ENCODE results near the gene DPH2.

Gene DPH2

GRCh38 chr1:44014365-44015104 lies 44.7 kb downstream of the DPH2 start:
- Histone ChIP-seq H3K9ac (no peak overlapping the region), H3K27ac (no peak overlapping the region), H3K79me2 (no peaks in the 10 kb centered on the region), H2AFZ (no peak overlapping the region), H3K27me3 (ENCODE audit: control insufficient read depth, insufficient read depth, low read length) (no peaks in the 10 kb centered on the region), H3K4me1 (no peaks in the 10 kb centered on the region), H3K36me3 (ENCODE audit: control insufficient read depth, insufficient read depth, low read length) (no peaks in the 10 kb centered on the region), H3K4me2 (ENCODE audit: low read length) (no peak overlapping the region), H3K9me3 (ENCODE audit: control insufficient read depth, low read length) (no peaks in the 10 kb centered on the region), H3K4me3 (ENCODE audit: low read depth, low read length) (no peak overlapping the region)
- TF ChIP-seq CTCF (IDR thresholded peaks at IDR 0.05), result no peak

- no peak overlapping the region for H3K4me2 ChIP-seq (ENCODE audit: low read length)
- no peak overlapping the region for H3K27ac ChIP-seq
- H3K9me3 ChIP-seq (ENCODE audit: control insufficient read depth, low read length), result no peaks in the 10 kb centered on the region
- H3K9ac ChIP-seq, result no peak overlapping the region
- no peaks in the 10 kb centered on the region for H3K79me2 ChIP-seq
- no peak overlapping the region for H2AFZ ChIP-seq
- no peak overlapping the region for H3K4me3 ChIP-seq (ENCODE audit: low read depth, low read length)
- no peaks in the 10 kb centered on the region for H3K36me3 ChIP-seq (ENCODE audit: control insufficient read depth, insufficient read depth, low read length)
- no peaks in the 10 kb centered on the region for H3K27me3 ChIP-seq (ENCODE audit: control insufficient read depth, insufficient read depth, low read length)
- TF ChIP-seq CTCF (IDR thresholded peaks at IDR 0.05), result no peak
- no peaks in the 10 kb centered on the region for H3K4me1 ChIP-seq
Measured at GRCh38 chr1:44015206-44015605, 45.4 kb downstream of the DPH2 start.

GRCh38 chr1:44016041-44016889 lies 46.5 kb downstream of the DPH2 start:
- Histone ChIP-seq H3K27ac (no peak overlapping the region), H3K9ac (no peak overlapping the region), H3K36me3 (ENCODE audit: control insufficient read depth, insufficient read depth, low read length) (no peaks in the 10 kb centered on the region), H3K4me3 (ENCODE audit: low read depth, low read length) (no peak overlapping the region), H3K4me2 (ENCODE audit: low read length) (no peak overlapping the region), H2AFZ (no peak overlapping the region), H3K79me2 (no peaks in the 10 kb centered on the region), H3K4me1 (no peaks in the 10 kb centered on the region), H3K27me3 (ENCODE audit: control insufficient read depth, insufficient read depth, low read length) (no peaks in the 10 kb centered on the region), H3K9me3 (ENCODE audit: control insufficient read depth, low read length) (no peaks in the 10 kb centered on the region)
- TF ChIP-seq CTCF (IDR thresholded peaks at IDR 0.05), result no peak

- H3K9ac ChIP-seq, result no peak overlapping the region
- no peak overlapping the region for H3K27ac ChIP-seq
- H3K4me2 ChIP-seq (ENCODE audit: low read length), result no peak overlapping the region
- no peak overlapping the region for H3K4me3 ChIP-seq (ENCODE audit: low read depth, low read length)
- H3K4me1 ChIP-seq, result no peaks in the 10 kb centered on the region
- H3K27me3 ChIP-seq (ENCODE audit: control insufficient read depth, insufficient read depth, low read length), result no peaks in the 10 kb centered on the region
- H2AFZ ChIP-seq, result no peak overlapping the region
- H3K9me3 ChIP-seq (ENCODE audit: control insufficient read depth, low read length), result no peaks in the 10 kb centered on the region
- TF ChIP-seq CTCF (IDR thresholded peaks at IDR 0.05), result no peak
- no peaks in the 10 kb centered on the region for H3K36me3 ChIP-seq (ENCODE audit: control insufficient read depth, insufficient read depth, low read length)
- no peaks in the 10 kb centered on the region for H3K79me2 ChIP-seq
Measured at GRCh38 chr1:44016890-44017400, 47.1 kb downstream of the DPH2 start.

Data from parathyroid adenoma (tissue), 2 donors.